SK-N-DZ (cell line): ENCODE data around the gene PRR7.
"Not testable (repeated sequence)": the region's sequence is repeated elsewhere in the genome, so short reads cannot be mapped to it uniquely, and the experiment has no call there.

Experiments
- DNase-seq: peaks from one replicate; pipeline ENCODE4 v3.0.0-alpha.2; 2015; ENCODE audit warnings: low spot score

PRR7 gene

GRCh38 chr5:177483994-177484901, 37.6 kb downstream of the PRR7 start:
- no peak for DNase-seq

- DNase-seq: no peak
Observed at GRCh38 chr5:177484902-177485549, 38.4 kb downstream of the PRR7 start.

GRCh38 chr5:177485753-177486152, 39.1 kb downstream of the PRR7 start:
- not testable (repeated sequence) for DNase-seq

DNA sequence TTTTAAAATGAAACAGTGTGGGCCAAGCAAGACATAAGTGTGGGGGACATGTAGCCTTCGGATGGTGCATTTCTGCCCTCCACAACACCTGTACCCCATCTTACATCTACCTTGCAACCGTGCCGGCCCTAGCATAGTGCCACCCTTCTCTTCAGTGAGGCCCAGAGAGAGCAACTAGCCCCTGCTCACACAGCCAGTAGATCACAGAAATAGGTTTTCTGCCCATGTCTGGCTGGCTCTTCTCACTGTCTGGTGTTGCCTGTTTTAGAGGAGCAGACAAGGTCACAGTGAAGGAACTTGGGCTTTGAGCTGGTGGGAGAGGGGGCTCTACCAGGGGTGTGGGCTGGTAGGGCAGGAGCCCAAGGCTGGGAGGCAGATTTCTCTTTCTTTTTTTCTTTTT, 39.6 kb downstream of the PRR7 start:
- no peak for DNase-seq

DNA sequence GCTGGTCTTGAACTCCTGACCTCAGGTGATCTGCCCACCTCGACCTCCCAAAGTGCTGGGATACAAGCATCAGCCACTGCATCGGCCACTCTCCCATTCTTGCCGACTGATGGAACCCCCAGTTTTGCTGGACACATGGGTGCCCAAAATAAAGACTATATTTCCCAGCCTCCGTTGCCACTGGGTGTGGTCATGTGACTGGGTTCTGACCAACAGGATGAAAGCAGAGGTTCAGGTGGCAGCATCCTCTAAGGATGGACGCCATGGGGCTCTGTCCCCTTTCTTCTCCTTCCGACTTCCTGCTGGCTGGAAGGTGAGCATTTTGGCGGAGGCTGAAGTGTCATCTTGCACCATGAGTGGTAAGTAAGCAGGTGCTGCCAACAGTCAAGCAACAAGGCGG, 40.5 kb downstream of the PRR7 start:
- no peak for DNase-seq

GRCh38 chr5:177487975-177488374, 41.4 kb downstream of the PRR7 start:
- DNase-seq: no peak

DNA sequence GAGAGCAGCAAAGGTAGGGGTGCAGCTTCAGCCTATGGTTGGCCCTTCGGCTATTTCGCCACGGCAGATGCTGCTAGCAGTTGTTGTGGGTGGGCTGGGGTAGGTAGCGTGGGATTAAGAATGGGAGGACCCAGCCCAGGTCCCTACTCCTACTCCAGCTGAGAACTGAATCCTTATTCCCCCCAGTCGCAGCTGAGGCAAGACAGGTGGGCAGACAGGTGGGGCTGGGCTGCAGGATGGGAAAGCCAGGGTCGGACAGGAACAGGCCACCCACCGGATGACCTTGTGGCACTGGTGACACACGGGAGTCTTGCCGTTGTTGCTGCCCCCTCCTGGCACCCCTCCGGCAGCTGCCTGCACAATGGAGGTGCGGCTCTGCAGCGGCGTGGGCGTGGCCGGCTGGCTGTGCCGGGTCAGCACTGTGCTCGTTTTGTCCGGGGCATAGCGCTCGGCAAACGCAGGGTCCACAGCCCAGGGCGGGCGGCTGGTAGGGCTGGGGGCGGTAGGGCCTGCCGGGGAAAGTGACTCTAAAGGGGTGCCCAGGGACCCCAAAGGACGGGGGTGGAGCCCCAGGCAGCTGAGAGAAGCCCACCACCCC, 42.6 kb downstream of the PRR7 start:
- no peak for DNase-seq

DNA sequence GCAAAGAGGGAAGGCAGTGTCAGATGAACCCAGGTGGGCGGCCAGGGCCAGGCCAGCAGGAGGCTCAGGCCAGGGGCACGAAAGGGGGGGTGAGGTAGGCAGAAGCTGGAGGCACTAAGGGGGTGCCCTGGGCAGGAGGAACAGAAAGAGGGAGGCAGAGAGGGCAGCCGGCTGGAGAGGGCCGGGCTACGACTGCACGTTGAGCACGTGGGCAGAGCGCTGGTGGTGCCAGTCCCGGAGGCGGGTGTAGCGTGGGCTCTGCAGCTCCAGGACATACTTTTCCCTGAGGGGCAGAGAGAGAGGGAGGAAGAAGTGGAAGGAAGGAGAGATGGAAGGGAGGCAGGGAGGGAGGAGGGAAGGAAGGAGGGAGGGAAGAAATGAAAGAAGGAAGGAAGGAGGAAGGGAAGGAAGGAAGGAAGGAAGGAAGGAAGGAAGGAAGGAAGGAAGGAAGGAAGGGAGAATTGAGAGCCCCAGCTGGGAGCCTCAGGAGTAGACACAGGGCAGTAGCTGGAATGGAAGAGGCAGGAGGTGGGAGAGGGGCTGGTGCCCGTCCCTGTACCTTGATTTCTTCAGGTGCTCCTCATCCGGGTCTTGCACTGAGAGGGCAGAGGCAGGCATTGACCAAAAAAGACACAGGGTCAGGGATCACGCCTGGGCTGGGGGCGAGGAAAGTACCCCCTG, 43.8 kb downstream of the PRR7 start:
- DNase-seq: no peak

DNA sequence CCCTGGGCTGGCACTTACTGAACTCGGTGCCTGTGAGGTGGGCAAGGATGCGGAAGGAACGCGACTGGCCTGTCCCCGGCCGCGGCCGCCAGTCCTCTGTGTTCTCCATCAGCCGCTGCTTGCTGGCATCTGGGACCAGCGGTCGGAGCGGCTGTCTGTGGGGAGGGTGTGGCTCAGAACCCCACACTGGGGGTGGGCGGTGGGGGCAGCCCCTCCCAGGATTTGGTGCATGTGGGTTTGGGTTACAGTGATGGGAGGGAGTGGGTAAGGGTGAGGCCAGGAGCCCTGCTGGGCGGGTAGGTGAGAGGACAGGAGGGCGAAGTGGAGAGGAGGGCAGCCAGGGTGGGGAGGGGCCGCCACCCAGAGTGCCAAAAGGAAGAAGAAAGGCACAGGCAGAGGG, 44.4 kb downstream of the PRR7 start:
- no peak for DNase-seq

- peak; percentile 58 for DNase-seq
Observed at GRCh38 chr5:177491429-177491945, 44.9 kb downstream of the PRR7 start.

- DNase-seq: no peak
Observed at GRCh38 chr5:177491983-177492746, 45.6 kb downstream of the PRR7 start.

DNA sequence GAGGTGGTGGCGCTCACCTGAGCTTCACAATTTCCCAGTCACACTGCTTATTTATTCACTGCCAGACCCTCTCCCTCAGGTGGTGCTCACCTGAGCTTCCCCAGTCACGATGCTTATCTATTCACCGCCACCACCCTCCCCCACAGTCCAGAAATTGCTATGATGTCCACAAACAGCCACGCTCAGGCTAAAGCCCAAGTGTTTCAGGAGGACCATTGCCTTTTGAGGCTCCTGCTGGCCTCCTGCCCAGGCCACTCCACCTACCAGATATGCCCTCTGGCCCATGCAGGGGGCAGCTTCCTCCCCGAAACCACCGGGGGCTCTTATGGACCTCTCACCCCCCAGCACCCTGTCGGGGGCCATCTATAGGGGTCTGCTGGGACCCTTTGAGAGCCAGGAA, 46.2 kb downstream of the PRR7 start:
- no peak for DNase-seq

GRCh38 chr5:177493795-177494345, 47.3 kb downstream of the PRR7 start:
- no peak for DNase-seq

- peak; percentile 62 for DNase-seq
Observed at GRCh38 chr5:177494346-177495195, 48.0 kb downstream of the PRR7 start.

- DNase-seq: peak; percentile 79
Observed at GRCh38 chr5:177495243-177496060, 48.8 kb downstream of the PRR7 start.

GRCh38 chr5:177496070-177496726, 49.6 kb downstream of the PRR7 start:
- peak; percentile 85 for DNase-seq

GRCh38 chr5:177496727-177497291, 50.2 kb downstream of the PRR7 start:
- DNase-seq: peak; percentile 91
